ENCODE results near the gene SAMMSON. TPM values are rescaled to one million over a fixed set of nuclear protein-coding genes. Genes with fewer than 3 reads are reported as not detected.
A peak's percentile ranks its signal among the peaks of the same experiment; 100 is the strongest.

The SAMMSON gene
- total RNA-seq, 1 donor from 2014 or later = not detected

DNA sequence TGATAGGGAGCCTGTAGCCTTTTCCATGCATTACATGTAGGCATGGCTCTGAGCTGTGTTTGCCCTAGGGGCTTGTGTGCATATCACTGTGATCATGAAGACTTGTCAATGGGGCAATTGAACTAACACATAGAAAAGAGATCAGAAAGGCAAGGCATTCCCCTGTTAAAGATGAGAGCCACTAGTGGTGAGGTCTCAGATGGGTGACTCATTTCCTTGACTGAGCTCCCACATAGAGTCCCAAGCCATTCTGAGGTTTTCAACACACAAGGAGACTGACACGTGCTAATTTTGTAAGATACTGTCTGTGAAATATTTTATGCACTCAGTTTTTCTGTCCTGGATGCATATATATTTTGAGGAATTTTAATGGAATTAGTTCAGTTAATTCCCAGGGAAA is 53.8 kb downstream of the SAMMSON start:
- H3K36me3 Mint-ChIP-seq (ENCODE audit: low read depth, unreplicated experiment) = no peaks in the 10 kb centered on the region
- no peaks in the 10 kb centered on the region for H3K9me3 Mint-ChIP-seq (ENCODE audit: unreplicated experiment)
- TF ChIP-seq, protein P1, sequence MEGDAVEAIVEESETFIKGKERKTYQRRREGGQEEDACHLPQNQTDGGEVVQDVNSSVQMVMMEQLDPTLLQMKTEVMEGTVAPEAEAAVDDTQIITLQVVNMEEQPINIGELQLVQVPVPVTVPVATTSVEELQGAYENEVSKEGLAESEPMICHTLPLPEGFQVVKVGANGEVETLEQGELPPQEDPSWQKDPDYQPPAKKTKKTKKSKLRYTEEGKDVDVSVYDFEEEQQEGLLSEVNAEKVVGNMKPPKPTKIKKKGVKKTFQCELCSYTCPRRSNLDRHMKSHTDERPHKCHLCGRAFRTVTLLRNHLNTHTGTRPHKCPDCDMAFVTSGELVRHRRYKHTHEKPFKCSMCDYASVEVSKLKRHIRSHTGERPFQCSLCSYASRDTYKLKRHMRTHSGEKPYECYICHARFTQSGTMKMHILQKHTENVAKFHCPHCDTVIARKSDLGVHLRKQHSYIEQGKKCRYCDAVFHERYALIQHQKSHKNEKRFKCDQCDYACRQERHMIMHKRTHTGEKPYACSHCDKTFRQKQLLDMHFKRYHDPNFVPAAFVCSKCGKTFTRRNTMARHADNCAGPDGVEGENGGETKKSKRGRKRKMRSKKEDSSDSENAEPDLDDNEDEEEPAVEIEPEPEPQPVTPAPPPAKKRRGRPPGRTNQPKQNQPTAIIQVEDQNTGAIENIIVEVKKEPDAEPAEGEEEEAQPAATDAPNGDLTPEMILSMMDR (IDR thresholded peaks at IDR 0.05; ENCODE audit: unreplicated experiment) = no peak

DNA sequence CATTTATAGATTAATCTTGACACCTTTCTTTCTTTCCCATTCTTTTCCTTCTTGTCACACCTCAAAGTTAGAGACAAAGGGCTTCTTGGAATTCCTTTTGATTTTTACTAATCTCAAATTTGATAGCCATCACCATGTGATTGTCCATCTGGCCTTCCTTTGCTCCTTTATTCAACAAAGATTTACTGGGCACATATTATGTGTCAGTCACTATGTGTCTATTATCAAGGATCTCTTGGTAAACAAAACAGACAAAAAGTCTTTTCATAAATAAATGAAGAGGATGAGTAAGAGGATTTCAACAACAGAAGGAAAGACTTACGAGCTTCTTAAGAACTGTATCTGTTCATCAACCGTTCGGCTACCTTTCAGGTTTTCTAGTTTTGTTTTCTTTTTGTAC is 56.5 kb downstream of the SAMMSON start:
- Mint-ChIP-seq H3K36me3 (ENCODE audit: low read depth, unreplicated experiment) (no peaks in the 10 kb centered on the region), H3K4me3 (ENCODE audit: unreplicated experiment) (no peak overlapping the region), H3K9me3 (ENCODE audit: unreplicated experiment) (no peaks in the 10 kb centered on the region), H3K27me3 (ENCODE audit: unreplicated experiment) (no peaks in the 10 kb centered on the region), H3K4me1 (ENCODE audit: unreplicated experiment) (no peaks in the 10 kb centered on the region), H3K27ac (ENCODE audit: unreplicated experiment) (no peak overlapping the region)
- TF ChIP-seq, protein P1 (IDR thresholded peaks at IDR 0.05; ENCODE audit: unreplicated experiment) = no peak
- no peak for DNase-seq (ENCODE audit: low spot score)

More for the DNA sequence above, 53.8 kb downstream of the SAMMSON start:
- Mint-ChIP-seq H3K27me3 (ENCODE audit: unreplicated experiment) (no peaks in the 10 kb centered on the region), H3K4me1 (ENCODE audit: unreplicated experiment) (no peaks in the 10 kb centered on the region), H3K4me3 (ENCODE audit: unreplicated experiment) (no peak overlapping the region), H3K27ac (ENCODE audit: unreplicated experiment) (no peak overlapping the region)
- DNase-seq (ENCODE audit: low spot score) = no peak

DNA sequence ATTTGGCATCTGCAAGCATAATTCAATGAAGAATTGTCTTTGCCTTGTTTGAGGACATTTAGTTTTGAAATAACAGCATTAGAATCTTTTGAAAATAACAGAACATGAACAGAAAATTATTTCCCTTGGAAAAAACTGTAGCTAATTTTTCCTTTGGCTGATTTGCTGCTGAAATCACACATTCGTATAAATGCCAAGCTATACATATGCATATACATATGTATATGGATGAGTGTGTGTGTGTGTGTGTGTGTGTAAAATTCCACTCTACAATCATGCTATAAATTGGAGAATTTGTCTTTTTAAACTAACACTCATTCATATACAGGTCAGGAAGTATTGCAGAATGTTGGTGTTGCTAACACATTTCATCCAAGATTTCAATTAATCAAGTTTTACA is 57.9 kb downstream of the SAMMSON start:
- Mint-ChIP-seq H3K4me3 (ENCODE audit: unreplicated experiment) (no peak overlapping the region), H3K27ac (ENCODE audit: unreplicated experiment) (no peak overlapping the region), H3K4me1 (ENCODE audit: unreplicated experiment) (no peaks in the 10 kb centered on the region), H3K36me3 (ENCODE audit: low read depth, unreplicated experiment) (no peaks in the 10 kb centered on the region), H3K27me3 (ENCODE audit: unreplicated experiment) (no peaks in the 10 kb centered on the region), H3K9me3 (ENCODE audit: unreplicated experiment) (no peaks in the 10 kb centered on the region)
- no peak for DNase-seq (ENCODE audit: low spot score)
- TF ChIP-seq, protein P1 (IDR thresholded peaks at IDR 0.05; ENCODE audit: unreplicated experiment) = no peak

DNA sequence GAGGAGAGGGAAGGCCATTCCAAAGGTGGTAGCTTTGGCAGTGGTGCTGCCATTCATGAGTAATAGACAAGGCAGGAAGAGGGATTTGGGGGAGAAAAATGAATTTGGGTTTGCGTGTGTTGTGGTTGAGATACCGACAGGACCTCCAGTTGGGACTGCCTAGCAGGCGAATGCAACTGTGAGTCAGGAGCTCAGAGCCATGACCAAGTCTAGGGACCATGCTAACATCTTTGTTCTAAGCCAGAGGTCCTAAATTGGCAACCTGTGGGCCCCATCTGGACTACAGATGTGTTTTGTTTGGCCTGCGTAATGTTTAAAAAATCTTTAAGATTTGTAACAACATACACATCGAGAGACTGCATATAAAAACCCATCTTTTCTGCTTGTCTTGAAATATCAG is 61.6 kb downstream of the SAMMSON start:
- peaks cover 2% of the 10 kb centered on the region for H3K27me3 Mint-ChIP-seq (ENCODE audit: unreplicated experiment)
- TF ChIP-seq, protein P1 (IDR thresholded peaks at IDR 0.05; ENCODE audit: unreplicated experiment) = no peak
- no peak overlapping the region for H3K4me3 Mint-ChIP-seq (ENCODE audit: unreplicated experiment)
- no peaks in the 10 kb centered on the region for H3K36me3 Mint-ChIP-seq (ENCODE audit: low read depth, unreplicated experiment)
- H3K9me3 Mint-ChIP-seq (ENCODE audit: unreplicated experiment) = no peaks in the 10 kb centered on the region
- no peak overlapping the region for H3K27ac Mint-ChIP-seq (ENCODE audit: unreplicated experiment)
- H3K4me1 Mint-ChIP-seq (ENCODE audit: unreplicated experiment) = no peaks in the 10 kb centered on the region
- DNase-seq (ENCODE audit: low spot score) = no peak

DNA sequence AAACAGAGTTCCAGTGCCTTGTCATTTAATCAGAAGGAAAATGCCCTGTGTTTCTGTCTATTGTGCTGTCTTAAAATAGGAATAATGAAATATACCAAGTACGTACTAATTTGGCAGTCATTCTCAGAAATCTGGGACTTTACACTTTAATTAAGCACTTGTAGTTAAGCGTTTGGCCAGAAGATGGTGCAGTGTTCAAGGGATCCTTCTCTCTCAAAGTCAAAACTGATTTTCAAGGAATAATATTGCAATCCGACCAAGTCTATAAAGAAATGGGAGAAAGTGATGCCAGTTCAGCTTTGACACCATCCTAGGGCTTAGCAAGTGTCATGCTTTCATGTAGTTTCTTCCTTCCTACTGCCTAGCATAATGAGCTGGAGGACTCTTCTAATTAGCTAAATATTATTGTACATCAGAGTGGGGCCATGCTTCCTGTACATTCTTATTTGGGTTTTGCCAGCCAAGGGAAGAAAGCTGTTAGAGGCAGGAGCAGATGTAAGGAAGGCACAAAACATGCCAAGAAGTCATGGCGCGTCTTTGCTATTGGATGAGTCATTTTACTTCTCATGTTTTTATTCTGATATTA is 64.8 kb downstream of the SAMMSON start:
- DNase-seq (ENCODE audit: low spot score) = peak; percentile 49
- TF ChIP-seq, protein P1 (IDR thresholded peaks at IDR 0.05; ENCODE audit: unreplicated experiment) = peak; percentile 70

More for the DNA sequence above, 64.8 kb downstream of the SAMMSON start:
- Mint-ChIP-seq H3K4me1 (ENCODE audit: unreplicated experiment) (no peaks in the 10 kb centered on the region), H3K4me3 (ENCODE audit: unreplicated experiment) (no peak overlapping the region), H3K27ac (ENCODE audit: unreplicated experiment) (no peak overlapping the region), H3K9me3 (ENCODE audit: unreplicated experiment) (no peaks in the 10 kb centered on the region), H3K36me3 (ENCODE audit: low read depth, unreplicated experiment) (no peaks in the 10 kb centered on the region), H3K27me3 (ENCODE audit: unreplicated experiment) (peaks cover 2% of the 10 kb centered on the region)
